ENCODE measurements around the gene GEMIN5.
"Not testable (repeated sequence)": the region's sequence is repeated elsewhere in the genome, so short reads cannot be mapped to it uniquely, and the experiment has no call there.

The GEMIN5 gene

GRCh38 chr5:154937718-154938466, at the start of gene GEMIN5:
Gene GEMIN5 (minus strand): TSS chr5:154938211. CDS start chr5:154938133, 78 bp downstream.
- peak; percentile 34 for DNase-seq

DNA sequence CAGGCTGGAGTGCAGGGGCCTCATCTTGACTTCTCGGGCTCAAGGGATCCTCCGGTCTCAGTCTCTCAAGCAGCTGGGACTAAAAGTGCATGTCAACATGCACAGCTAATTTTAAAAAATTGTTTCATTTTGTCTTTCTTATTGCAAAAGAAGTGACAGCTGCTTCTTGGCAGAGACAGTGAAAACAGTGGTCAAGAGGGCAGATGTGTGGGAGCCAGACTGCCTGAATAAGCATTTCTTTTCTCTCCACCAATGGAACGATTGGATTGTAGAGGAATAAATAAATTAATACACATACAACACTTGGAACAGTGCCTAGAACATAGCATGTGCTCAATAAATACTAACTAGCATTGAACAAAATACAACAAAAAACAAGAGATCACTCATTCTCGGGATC, 48.1 kb upstream of the GEMIN5 start:
- DNase-seq: no peak

- no peak for DNase-seq
Observed at GRCh38 chr5:154984946-154985516, 47.0 kb upstream of the GEMIN5 start.

DNA sequence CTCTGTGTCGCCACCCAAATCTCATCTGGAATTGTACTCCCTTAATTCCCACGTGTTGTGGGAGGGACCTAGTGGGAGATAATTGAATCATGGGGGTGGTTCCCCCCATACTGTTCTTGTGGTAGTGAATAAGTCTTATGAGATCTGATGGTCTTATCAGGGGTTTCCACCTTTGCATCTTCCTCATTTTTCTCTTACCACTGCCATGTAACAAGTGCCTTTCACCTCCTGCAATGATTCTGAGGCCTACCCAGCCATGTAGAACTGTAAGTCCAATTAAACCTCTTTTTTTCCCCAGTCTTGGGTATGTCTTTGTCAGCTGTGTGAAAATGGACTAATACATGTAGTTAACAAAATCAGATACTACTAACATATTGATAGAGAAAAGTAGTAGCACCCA, 40.3 kb upstream of the GEMIN5 start:
- not testable (repeated sequence) for DNase-seq

DNA sequence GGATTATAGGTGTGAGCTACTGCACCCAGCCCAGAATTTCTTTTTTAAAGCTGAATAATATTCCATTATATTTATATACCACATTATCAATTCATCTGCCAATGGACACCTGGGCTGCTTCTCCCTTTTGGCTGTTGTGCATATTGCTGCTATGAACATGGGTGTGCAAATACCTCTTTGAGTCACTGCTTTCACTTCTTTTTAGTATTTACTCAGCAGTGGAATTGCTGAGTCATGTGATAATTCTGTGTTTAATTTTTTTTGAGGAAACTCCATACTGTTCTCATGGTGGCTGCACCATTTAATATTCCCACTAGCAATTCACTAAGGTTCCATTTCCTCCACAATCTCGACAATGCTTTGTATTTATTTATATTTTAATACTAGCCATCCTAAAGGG, 39.4 kb upstream of the GEMIN5 start:
- DNase-seq: no peak

DNA sequence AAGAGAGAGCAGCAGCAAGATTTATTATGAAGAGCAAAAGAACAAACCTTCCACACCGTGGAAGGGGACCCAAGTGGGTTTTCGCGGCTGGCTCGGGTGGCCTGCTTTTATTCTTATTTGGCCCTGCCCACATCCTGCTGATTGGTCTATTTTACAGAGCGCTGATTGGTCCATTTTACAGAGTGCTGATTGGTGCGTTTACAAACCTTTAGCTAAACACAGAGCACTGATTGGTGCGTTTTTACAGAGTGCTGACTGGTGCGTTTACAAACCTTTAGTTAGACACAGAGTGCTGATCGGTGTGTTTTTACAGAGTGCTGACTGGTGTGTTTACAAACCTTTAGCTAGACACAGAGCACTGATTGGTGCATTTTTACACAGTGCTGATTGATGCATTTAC, 38.1 kb upstream of the GEMIN5 start:
- DNase-seq: not testable (repeated sequence)

- DNase-seq: no peak
Observed at GRCh38 chr5:154972476-154973080, 34.6 kb upstream of the GEMIN5 start.

DNA sequence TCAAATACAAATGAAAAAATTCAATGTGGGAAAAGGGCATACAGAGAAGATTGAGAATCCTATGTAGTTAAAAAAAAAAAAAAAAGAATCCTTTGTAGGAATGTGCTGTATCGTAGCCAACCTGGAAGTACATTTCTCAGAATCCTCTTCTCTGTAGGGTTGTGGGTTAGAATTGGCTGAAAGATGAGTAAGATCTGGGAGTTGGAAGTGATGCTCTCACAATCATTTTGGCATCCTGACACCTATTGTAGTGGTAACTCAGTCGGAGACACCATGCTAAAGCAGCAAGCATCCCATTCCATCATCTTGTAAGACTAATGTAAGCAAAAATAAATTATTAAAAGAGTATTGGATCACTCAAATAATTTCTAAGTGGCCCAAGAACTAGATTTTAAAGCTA, 33.5 kb upstream of the GEMIN5 start:
- no peak for DNase-seq

DNA sequence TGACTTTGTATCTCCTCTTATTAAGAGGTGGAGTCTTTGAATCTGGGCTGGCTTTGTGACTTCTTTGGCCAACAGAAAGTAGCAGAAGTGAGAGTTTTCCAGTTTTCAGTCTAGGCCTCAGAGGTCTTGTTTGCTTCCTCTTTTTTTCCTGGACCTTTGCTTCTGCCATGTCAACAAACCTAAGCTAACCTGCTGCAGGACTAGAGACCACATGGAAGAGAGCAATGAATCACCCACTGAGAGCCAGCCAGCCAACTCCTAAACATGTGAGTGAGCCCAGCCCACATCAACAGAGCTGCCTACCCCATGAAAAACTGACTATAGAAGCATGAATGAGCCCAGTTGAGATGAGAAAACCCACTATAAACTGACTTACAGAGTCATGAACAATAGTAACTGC, 32.7 kb upstream of the GEMIN5 start:
- no peak for DNase-seq

DNA sequence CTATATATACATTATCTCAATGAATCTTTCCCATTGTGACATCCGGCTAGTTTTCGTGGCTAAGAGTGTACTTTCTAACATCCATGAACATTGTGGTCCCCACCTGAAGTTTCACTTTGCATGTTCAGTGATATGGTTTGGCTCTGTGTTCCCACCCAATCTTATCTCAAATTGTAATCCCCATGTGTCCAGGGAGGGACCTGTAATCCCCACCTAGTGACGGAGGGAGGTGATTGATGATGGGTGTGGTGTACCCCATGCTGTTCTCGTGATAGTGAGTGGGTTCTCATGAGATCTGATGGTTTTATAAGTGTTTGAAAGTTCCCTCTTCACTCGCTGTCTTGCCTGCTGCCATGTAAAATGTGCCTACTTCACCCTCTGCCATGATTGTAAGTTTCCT, 30.9 kb upstream of the GEMIN5 start:
- no peak for DNase-seq

GRCh38 chr5:154967421-154968024, 29.5 kb upstream of the GEMIN5 start:
- DNase-seq: no peak

- DNase-seq: no peak
Observed at GRCh38 chr5:154966874-154967273, 28.9 kb upstream of the GEMIN5 start.

GRCh38 chr5:154966081-154966841, 28.2 kb upstream of the GEMIN5 start:
- no peak for DNase-seq

DNA sequence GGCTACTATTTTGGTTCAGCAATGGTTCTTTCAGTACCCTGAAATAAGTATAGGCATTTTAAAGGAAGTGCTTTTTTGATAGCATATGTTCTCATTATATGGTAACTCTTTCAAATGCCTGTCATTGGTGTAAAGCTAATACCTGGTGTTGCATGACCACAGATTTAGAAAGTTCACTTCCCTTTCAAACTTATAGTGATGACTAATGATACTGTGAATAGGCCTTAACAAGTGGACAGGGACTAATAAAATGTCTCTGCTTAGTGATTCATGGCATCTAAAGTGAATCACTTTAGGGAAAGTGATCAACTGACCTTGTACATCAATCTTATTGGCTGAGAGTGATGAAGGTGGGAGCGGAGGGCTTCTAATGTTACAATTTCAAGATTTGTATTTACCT, 24.5 kb upstream of the GEMIN5 start:
- DNase-seq: no peak

- DNase-seq: no peak
Observed at GRCh38 chr5:154956712-154957111, 18.7 kb upstream of the GEMIN5 start.

- no peak for DNase-seq
Observed at GRCh38 chr5:154949781-154950180, 11.8 kb upstream of the GEMIN5 start.

DNA sequence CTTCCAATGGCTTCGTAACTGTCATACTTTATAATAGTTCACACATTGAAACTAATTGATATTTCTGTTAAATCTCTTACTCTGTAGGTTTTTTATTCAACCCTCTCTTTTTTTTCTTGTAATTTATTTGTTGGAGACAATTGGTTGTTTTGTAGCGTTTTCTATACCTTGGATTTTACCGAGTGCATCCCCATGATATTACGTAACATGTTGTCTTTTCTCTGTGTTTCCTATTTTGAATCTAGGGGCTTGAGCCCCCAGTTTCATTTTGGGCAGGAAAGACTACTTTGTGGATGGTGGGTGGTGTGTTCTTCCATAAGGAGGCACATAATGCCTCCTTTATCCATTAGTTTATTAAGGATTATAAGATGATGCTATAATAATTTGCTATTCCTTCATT, 10.3 kb upstream of the GEMIN5 start:
- no peak for DNase-seq

- DNase-seq: no peak
Observed at GRCh38 chr5:154947778-154948177, 9.8 kb upstream of the GEMIN5 start.

DNA sequence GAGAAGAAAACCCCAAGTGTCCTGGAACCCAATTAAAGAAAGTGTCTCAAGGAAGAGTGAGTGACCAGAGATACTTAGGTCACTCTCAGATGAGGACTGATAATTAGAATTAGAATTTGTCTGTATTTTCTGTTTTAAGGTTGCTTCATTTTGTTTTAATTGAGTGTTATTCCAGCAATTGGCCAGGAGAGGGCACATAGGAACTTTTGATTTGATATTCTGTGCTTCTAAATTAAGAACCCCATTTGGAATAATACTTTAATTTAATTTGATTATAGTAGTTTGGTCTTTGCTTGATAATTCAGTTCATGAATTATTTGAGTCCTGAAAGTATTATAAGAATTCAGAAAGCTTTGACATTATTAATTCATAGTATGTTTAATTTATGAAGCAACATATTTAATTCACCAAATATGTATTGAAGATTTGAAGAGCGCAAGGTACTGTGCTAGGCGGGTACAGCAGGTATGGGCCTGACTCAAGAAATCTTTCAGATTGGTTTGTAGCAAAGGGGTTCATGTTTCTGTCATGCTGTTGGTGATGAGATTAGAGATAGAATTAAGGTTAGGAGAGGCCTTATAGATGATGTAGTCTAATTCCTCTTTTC, 7.8 kb upstream of the GEMIN5 start:
- DNase-seq: peak; percentile 8

DNA sequence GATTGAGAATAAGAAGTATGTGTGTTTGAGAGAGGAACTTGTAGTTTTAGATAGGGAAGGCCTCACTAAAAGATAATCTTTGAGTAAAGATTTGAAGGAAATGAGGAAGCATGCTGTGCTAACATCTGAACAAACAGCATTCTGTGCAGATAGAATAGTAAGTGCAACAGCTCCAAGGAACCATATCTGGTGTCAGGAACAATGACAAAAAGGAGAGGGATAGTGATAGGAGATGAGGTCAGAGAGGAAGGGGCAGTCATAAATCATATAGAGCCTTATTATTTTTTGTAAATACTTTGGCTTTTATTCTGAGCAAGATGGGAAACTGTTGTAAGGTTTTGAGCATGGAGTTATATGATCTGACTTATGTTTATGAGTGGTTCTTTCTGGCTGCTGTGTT, 6.7 kb upstream of the GEMIN5 start:
- no peak for DNase-seq

- DNase-seq: no peak
Observed at GRCh38 chr5:154943527-154943926, 5.5 kb upstream of the GEMIN5 start.

DNA sequence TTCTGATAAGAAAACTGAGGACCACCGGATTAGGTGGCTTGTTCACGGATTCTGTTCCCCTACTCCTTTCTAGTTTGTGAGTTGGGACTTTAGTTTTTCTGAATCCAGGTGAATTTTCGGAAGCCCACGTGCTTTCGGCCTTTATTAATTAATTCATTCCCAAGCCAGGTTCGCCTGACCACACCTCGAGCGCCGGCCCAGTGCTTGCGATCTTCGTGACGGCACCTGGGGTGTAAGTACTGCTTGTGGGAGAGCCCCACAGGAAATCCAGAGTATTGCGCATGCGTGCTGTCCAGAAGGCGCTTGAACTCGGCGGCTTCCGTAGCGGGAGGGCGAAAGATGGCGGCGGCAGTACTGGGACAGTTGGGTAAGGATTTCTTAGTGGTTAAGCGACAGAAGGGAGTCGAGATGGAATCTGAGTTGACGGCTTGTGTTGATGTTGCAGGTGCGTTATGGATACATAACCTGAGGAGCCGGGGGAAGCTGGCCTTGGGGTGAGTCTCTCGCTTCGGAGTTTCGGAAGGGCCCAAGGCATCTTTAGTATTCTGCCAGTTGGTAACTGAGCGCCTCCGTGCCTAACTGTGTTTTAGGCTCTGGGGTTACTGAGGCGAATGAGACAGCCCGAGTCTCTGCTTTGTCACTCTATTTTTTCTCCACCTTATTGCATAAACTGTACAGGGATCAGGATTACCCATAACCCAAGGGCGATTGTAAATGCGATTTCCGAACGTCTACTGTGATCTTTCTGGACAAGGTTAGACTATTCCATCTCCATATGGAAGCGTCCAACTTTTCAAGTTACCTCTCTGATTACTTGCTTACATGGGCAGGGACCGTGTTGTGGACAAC, 3.0 kb upstream of the GEMIN5 start, which contains the start of gene MRPL22:
Gene MRPL22, plus strand, starts transcription at position 302 of the 849 bp plus-strand sequence. Its CDS starts 38 bp downstream, at position 340.
- peak; percentile 79 for DNase-seq

Data from DMS79 treated with DMSO at 0.1 percent for 48 hours (cell line).